HG02642 (cell line): ENCODE data around the gene UNC45A.

Experiments used
- ATAC-seq: cut with Tn5 transposase; IDR thresholded peaks from one replicate; pipeline ENCODE4 v1.9.1; 2021; ENCODE audit warnings: mild to moderate bottlenecking; ENCODE audit not compliant: unreplicated experiment, poor library complexity

The UNC45A gene

DNA sequence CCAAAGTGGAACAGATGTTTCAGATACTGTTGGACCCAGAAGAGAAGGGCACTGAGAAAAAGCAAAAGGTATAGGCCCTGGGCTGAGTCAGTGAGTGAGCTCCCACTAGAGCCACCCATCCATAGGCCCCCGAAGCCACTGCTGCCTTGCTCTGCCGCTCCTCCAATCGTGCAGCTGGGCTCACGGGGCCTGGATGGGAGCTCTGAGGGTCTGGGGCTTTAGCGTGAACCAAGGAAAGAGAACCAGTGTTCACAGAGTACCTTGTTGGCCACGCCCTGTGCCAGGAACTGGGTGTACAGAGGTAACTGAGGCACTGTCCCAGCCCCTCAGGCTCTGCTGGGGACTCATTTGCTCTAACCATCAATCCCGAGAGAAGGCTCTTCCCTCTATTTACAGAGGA is 4.7 kb downstream of the UNC45A start:
- no peak for ATAC-seq

DNA sequence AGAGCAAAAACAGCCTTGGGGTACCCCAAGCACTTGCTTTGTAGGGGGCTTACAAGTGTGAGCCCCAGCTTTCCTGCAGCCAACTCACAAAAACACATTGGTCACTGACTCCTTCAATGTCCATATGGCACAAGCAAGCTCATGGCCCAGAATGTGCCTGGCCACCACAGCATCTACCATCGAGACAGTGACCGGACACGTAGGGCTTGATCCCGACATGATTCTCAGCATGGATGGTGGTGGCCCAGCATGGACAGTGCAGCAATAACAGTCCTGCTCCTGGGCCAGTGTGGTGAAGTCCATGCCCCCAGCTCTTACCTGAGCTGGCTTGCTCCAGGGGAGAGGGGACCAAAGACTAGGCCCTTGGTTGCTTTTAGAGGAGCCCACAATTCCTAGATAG is 6.0 kb downstream of the UNC45A start:
- ATAC-seq, result no peak

DNA sequence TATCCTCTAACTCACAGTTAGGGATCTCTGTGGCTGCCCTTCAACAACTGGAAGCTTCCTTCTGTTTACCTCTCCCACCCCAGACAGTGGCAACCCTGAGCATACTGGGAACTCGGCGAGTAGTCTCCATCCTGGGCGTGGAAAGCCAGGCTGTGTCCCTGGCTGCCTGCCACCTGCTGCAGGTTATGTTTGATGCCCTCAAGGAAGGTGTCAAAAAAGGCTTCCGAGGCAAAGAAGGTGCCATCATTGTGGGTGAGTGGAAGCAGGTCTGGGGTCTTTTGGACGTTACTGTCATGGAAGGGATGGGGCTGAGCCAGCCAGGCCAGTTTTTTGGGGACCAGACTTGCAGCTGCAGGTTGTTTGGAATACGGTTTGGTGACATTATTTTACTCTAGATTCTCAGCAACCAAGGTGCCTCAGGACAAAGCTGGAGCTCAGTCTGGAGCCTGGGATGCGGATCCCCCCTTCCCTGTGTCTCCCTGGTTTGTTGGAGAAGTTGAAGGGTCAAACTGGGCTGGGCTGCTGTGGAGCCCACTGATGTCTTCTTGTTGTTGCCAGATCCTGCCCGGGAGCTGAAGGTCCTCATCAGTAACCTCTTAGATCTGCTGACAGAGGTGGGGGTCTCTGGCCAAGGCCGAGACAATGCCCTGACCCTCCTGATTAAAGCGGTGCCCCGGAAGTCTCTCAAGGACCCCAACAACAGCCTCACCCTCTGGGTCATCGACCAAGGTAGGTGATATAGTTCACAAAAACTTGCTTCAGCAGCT is 7.5 kb downstream of the UNC45A start:
- no peak for ATAC-seq

DNA sequence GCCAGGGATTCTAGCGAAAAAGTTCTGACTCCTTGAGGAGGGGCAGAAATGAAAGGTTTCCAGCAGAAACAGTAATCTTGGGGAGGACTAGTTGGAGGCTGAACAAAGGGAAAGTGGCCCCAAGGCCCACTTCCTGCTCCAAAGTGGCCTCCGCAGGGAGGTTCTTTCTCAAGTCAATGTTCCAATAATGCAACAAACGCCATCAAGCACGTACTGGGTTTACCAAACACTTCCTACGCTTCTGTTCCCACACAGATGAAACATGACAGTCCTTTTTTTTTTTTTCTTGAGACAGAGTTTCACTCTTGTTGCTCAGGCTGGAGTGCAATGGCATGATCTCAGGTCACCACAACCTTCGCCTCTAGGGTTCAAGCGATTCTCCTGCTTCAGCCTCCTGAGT is 10.0 kb downstream of the UNC45A start:
- no peak for ATAC-seq

DNA sequence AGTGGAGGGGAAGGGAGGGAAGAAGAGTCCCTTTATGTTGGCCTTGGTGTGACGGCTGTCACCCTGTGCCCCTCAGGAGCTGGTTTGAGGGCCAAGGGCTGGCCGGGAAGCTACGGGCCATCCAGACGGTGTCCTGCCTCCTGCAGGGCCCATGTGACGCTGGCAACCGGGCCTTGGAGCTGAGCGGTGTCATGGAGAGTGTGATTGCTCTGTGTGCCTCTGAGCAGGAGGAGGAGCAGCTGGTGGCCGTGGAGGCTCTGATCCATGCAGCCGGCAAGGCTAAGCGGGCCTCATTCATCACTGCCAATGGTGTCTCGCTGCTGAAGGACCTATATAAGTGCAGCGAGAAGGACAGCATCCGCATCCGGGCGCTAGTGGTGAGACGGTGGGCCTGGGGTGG is 11.5 kb downstream of the UNC45A start:
- ATAC-seq, result no peak

DNA sequence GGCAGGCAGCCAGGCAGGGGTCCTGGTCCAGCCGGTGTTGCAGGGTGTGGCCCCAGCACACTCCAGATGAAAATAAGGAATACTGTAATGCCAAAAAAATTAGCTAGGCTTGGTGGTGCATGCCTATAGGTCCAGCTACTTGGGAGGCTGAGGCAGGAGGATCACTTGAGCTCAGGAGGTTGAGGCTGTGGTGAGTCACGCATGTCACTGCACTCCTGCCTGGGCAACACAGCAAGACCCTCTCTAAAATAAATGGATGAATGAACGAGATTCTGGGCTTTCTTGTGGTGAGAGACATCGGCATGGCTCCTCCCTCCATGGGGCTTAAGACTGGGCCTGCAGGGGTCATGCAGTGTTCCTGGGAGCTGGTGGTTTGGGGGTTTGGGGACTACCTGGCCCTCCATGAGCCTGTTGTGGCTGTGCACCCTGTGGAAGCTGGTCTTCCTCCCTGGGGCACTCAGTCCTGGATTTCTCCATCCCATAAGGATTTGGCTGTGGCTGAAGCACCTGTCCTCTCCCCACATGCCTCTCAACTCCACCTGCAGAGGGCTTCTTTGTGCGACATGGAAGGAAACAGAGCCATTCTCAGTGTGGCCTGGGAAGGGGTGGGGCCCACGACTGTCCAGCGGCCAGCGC is 12.0 kb downstream of the UNC45A start:
- no peak for ATAC-seq

DNA sequence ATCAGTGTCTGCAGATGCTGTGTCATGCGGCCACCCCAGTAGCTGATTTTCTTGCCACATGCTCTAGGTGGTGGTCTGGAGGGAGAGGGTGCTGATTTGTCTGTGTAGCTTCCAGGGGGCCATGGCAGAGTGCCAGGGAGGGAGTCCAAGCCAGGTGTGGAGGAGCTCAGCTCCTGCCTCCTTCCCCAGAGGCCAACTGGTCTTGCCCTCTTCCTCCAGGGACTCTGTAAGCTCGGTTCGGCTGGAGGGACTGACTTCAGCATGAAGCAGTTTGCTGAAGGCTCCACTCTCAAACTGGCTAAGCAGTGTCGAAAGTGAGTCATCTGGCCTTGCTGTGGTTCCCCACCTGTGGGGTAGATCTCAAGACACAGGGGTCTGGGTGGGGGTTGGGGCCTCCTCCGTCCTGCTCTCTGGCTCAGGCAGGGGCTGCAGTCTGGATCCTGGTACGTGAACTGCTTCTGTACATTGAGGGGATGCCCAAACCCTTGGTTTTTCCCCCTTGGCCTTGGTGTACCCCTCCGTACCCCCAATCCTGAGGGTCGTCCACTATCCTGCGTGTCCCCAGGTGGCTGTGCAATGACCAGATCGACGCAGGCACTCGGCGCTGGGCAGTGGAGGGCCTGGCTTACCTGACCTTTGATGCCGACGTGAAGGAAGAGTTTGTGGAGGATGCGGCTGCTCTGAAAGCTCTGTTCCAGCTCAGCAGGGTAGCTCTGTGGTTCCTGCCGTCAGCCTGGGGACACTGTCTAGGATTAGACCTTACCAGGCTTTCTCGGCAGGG is 12.7 kb downstream of the UNC45A start:
- no peak for ATAC-seq

DNA sequence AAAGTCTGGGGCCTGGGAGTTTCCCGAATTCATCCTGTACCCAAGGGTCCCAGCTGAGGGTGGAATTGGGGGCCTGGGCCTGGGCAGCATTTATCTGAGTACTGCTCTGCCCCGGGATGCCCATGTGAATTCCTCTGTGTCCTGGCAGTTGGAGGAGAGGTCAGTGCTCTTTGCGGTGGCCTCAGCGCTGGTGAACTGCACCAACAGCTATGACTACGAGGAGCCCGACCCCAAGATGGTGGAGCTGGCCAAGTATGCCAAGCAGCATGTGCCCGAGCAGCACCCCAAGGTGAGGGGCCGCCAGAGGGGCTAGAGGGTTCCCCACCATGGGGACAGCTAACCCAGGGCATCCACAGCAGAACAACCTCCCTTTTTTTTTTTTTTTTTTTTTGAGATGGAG is 13.4 kb downstream of the UNC45A start:
- no peak for ATAC-seq

DNA sequence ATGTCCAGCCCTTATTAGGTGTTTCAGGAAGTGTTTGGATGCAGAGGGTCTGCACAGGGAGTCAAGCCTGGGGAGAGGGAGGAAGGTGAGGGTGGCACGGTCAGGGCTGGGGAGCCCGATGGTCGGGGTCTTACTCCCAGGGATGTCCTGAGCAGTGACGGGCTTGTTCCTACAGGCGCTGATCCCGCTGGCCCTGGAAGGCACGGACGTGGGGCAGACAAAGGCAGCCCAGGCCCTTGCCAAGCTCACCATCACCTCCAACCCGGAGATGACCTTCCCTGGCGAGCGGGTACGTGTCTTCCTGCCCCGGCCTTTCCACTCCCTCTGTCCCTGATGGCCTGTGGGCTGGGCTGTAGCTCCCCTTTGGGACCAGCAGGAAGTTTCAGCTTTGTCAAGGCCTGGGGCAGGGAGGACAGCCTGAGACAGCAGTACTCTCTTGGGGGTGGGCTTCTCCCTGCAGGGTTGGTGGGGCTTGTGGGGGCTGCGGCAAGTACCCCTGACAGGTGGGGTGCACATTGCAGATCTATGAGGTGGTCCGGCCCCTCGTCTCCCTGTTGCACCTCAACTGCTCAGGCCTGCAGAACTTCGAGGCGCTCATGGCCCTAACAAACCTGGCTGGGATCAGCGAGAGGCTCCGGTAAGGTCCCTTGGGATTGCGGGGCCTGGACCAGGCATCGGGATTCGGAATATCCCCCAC is 15.0 kb downstream of the UNC45A start:
- ATAC-seq, result no peak

DNA sequence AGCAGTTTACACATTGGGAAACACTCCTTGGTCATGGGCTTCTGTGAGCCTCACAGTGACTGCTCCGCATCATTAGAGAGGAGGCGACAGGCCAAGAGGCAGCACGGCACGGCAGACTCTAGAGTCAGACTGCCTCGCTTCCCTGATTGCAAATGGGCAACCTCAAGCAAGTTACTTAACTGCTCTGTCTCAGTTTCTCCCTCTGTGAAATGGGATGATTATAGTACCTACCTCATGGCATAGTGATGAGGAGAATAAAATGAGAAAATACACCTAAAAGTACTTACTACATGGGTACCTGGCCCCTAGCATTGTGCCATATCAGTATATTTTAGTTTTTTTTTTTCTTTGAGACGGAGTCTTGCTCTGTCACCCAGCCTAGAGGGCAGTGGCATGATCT is 15.6 kb downstream of the UNC45A start:
- no peak for ATAC-seq

DNA sequence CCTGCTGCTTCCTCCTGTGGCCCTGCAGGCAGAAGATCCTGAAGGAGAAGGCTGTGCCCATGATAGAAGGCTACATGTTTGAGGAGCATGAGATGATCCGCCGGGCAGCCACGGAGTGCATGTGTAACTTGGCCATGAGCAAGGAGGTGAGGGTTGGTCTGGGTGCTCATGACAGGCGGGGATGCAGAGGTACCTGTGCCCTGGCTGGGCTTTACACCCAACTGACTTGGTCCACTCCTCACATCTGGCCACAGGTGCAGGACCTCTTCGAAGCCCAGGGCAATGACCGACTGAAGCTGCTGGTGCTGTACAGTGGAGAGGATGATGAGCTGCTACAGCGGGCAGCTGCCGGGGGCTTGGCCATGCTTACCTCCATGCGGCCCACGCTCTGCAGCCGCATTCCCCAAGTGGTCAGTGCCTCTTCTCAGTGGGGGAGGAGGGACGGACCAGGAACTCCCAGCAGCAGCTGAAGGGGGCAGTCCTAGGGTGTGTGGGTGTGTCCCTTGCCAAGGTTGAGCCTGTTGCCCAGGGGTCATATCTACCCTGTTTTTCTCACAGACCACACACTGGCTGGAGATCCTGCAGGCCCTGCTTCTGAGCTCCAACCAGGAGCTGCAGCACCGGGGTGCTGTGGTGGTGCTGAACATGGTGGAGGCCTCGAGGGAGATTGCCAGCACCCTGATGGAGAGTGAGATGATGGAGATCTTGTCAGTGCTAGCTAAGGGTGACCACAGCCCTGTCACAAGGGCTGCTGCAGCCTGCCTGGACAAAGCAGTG is 18.0 kb downstream of the UNC45A start:
- no peak for ATAC-seq

DNA sequence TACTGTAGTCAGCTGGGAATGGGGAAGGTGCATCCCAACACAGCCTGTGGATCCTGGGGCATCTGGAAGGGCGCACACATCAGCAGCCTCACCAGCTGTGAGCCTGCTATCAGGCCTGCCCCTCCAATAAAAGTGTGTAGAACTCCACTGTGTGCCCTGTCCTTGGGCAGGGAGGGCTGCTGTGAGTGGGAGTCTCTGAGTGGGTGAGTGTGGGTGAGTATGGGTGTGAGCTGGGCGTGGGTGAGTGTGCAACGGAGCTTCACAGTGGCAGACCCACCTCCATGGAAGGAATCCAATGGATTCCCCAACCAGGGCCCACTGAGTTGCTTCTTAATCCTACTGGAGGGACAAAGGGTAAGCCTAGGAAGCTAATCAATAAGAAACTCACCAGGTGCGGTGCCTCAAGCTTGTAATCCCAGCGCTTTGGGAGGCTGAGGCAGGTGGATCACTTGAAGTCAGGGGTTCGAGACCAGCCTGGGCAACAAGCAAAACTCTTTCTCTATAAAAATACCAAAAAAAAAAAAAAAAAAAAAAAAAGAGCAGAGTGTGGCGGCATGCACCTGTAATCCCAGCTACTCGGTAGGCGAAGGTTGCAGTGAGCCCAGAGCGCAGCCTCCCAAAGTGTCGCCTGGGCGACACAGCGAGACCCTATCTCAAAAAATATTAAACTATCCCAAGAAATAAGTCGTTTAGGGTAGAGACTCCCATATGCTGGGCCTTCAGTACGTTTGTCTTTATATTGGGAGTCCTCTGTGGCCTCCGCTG is 19.0 kb downstream of the UNC45A start:
- ATAC-seq, result no peak

DNA sequence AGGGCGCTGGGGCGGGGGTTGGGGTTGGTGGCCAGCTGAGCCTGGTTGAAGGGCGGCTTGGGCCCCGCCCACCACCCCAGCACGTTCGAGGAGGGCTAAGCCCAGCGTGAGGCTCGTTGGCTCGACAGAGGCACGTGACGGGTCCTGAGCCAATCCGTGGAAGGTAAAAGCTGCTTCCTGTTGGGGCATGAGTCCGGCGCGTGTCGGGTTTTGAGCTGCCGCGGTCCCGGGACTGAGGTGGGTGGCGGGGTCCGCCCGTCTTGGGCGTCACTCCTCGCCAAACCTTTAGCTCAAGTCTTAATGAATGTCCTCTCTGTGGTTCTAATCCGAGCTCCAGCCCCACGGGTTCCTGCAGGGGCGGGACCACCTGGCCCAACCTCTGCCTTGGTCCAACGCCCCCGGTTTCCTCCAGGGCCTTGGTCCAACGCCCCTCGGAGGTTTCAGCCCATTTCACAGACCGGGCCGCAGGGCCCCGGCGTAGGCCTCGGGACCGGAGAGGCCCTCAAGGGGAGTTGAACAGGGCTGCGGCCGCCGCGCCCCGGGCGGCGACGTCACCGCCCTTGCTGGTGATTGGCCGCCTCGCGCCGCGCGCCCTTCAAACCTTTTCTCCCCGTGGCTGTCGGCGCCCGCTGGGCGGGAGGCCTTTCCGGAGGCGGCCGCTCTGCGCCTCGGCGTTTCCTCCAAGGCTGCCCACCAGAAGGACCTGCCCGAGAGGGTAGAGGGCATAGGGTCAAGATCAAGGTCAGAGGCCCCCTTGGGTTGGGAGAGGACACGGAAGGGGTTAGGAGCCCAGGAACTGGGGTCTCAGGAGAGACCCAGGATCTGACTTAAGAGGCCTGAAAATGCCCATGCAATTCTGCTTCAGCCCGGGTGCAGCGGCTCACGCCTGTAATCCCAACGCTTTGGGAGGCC is 19.9 kb downstream of the UNC45A start, which contains the start of gene RCCD1:
Gene RCCD1, plus strand, starts transcription at position 173 of the 912 bp plus-strand sequence. CDS start 1,851 bp downstream, outside the sequence.
- ATAC-seq, result peak; percentile 93

DNA sequence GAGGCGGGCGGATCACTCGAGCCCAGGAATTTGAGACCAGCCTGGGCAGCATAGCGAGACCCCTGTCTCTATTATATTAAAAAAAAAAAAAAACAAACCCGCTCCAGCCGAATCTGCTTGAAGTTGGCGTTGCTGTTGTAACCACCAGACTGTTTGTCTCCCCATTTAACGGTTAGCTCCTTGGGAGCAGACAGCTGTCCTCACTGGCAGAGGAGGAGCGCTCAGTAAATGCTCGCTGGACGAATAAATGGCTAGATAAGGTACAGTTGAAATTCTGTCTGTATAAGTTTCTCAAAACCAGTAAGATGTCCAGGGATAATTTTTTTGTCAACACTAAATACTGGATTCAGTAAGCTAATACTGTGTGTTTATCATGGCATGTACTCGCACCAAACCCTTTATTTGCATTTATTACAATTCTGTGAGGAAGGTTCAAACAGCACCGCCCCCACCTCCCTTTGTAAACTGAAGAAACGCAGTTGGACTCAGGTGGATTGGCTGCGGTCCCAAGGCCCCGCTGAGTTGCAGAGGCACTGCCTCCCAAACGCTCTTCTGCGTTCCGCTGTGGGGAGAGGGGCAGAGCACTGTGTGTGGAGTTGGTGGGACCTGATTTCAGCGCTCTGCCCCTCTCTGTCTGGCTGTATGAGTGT is 20.7 kb downstream of the UNC45A start:
- ATAC-seq, result no peak

DNA sequence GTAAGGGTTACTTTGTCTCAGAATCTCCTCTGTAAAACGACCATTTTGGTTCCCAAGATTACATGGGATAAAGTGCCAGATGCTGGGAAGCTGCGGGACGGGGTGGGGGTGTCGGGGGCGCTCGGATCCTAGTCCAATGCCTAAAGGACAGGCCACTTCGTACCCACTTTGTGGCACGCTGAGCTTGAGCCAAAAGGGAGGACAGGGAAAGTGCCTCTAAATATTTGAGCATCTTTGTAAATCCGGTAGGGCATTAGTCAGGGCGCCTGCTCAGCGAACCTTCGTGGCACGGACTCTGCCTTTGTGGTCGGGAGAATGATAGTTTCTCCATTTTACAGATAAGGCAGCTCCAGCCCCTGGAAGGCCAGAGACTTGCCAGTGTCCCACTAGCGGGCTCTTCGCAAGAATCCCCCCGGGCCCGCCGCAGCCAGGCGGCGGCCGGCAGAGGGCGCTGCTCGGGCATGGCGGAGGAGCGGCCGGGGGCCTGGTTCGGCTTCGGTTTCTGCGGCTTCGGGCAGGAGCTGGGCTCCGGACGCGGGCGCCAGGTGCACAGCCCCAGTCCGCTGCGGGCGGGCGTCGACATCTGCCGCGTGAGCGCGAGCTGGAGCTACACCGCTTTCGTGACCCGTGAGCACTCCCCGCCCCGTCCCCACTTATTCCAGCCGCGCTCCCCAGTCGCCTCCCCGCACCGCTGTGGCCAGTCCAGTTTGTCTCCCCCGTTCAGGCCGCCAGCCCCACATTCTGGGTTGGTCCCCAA is 21.4 kb downstream of the UNC45A start:
- ATAC-seq, result peak; percentile 25

DNA sequence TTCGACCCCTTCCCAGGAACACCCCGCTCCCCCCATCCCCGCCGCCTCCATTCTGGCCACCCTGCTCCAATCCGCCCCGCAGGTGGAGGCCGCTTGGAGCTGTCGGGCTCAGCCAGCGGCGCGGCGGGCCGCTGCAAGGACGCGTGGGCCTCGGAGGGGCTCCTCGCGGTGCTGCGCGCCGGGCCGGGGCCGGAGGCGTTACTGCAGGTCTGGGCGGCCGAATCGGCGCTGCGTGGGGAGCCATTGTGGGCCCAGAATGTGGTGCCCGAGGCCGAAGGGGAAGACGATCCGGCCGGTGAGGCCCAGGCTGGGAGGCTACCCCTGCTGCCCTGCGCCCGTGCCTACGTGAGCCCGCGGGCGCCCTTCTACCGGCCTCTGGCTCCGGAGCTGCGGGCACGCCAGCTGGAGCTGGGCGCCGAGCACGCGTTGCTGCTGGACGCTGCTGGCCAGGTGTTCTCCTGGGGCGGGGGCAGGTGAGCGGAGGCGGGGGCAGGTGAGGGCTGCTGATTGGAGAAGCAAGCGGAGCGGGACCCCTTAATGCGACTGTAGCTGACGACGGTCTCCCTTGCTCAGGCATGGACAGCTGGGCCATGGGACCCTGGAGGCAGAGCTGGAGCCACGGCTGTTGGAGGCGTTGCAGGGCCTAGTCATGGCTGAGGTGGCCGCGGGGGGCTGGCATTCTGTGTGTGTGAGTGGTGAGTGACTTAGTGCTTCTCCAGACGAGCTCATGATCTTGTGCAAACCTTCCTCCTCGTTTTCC is 22.1 kb downstream of the UNC45A start:
- ATAC-seq, result no peak
